NCI-H748 (cell line): Measurements from ENCODE around the gene RRP9.

Experiments
- DNase-seq: peaks from one replicate; lab custom pipeline; 2025; ENCODE audit not compliant: unreplicated experiment; lab: John Stamatoyannopoulos, UW

The RRP9 gene

DNA sequence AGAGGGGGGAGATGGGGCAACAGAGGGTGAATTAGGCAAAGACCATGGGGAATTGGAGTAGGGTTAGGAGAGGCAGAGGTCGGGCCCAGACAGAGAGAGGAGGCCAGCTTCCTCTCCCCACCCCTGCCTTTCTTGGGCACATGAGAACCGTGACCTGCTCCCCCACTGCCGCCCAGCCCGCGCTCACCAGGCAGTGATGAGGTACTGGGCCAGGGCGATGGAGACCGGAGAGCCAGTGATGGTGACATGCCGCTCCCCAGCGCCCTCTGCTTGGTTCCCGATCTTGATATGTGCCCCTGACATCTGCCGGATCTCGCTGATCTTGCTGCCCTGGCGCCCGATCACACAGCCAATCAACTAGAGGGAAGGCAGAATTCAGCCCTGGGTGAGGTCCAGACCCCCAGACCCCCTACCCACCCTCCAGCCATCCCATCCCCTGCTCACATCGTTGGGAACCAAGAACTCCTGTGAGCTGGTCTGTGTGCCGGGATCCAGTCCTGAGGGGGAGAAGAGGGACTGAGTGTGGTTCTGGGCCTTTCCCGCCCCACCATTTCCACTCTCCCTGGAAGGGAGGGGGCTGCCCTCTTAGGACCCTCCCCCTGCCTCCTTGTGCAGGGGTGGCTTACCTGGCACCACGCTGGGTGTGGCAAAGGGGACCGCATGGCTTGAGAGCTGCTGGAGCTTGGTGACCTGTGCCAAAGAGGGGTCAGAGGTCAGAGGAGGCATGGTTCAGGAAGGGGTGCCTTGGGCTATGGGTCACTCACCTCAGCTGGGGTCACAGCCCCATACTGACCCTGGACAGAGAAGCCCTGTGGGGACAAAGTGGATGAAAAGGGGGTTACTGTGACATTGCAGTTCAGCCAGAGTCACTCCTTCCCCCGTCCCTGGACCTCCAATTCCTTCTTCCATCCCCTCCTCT lies 17.2 kb upstream of the RRP9 start:
- no peak for DNase-seq

DNA sequence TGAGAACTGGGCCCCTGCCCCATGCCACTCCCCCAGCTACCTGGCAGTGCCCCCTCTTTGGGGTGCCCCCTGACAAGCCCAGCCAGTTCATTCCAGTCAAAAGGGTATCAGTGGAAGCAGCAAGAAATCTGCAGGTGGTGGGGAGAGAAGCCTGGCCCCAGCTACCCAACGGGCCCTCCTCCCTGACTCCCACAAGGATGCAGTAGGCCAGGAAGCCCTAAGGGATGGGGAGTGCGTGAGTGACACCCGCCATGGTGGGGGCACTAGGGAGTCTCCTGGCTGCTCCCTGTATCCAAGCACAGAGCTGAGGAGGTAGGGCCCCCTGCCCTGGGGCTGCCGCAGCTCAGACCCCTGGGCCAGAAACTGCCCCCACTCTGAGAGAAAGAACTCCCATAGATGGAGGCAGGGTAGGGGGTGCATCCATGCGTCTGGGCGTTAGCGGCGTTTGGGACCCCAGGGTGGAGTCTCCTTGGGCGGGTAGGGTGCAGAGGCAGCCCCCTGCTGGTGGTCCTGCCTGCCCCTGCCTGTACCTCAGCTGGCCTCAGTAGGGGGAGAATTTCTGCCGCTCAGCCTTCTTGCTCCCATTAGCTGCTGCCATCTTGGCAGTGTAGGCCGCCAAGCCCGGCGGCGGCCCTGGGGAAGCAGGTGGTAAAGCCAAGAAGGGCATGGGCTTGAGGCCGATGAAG lies 16.0 kb upstream of the RRP9 start:
- DNase-seq: no peak

DNA sequence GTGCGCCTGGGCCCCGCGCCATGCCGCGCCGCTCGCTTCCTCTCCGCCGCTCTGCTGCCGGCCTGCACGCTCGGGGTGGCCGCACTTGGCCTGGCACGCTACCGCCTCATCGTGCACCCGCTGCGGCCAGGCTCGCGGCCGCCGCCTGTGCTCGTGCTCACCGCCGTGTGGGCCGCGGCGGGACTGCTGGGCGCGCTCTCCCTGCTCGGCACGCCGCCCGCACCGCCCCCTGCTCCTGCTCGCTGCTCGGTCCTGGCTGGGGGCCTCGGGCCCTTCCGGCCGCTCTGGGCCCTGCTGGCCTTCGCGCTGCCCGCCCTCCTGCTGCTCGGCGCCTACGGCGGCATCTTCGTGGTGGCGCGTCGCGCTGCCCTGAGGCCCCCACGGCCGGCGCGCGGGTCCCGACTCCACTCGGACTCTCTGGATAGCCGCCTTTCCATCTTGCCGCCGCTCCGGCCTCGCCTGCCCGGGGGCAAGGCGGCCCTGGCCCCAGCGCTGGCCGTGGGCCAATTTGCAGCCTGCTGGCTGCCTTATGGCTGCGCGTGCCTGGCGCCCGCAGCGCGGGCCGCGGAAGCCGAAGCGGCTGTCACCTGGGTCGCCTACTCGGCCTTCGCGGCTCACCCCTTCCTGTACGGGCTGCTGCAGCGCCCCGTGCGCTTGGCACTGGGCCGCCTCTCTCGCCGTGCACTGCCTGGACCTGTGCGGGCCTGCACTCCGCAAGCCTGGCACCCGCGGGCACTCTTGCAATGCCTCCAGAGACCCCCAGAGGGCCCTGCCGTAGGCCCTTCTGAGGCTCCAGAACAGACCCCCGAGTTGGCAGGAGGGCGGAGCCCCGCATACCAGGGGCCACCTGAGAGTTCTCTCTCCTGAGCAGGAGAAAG lies 14.4 kb upstream of the RRP9 start:
- DNase-seq: peak; percentile 66

DNA sequence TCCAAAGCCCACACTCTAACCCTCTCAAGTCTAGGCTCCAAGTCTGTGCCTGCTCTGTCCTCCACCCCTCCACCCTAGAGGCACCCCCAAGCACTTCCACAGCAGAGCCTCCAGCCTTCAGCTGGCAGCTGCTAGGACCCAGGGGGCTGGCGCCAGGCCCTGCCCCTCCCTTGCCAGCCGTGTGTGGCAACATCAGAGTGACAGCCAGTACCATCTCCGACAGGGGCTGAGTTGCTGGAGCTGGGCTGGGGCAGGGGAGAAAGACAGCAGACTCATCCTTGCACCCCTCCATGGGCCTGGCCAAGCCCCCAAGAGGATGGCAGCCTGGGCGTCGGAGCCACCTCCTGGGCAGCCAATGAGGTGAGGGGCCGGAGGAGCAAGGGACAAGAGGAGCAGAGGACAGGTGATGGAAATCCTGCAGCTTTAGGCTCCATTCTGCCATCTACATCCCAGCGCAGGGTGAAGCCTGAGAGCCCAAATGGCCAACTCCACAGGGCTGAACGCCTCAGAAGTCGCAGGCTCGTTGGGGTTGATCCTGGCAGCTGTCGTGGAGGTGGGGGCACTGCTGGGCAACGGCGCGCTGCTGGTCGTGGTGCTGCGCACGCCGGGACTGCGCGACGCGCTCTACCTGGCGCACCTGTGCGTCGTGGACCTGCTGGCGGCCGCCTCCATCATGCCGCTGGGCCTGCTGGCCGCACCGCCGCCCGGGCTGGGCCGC lies 13.6 kb upstream of the RRP9 start, which contains the start of gene GPR62:
Gene GPR62, plus strand, starts transcription at position 207 of the 718 bp plus-strand sequence. Its CDS starts 272 bp downstream, at position 479.
- peak; percentile 66 for DNase-seq

DNA sequence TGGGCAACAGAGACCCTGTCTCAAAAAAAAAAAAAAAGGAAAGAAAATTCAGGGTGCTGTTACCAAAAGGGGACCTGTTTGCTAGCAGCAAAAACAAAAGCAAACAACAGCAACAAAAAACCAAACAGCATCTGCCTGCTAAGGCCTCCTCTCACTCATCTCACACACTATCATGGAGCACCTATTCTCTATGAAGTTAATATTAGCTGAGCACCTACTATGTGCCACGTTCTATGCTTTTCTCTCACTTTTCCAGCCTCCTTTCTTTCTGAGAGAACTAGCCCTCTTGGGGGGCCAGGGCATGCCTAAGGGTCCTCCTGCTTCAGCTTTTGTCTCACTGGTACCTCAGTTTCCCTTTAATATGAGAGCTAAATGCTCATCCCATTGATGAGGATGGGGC lies 13.0 kb upstream of the RRP9 start:
- no peak for DNase-seq

DNA sequence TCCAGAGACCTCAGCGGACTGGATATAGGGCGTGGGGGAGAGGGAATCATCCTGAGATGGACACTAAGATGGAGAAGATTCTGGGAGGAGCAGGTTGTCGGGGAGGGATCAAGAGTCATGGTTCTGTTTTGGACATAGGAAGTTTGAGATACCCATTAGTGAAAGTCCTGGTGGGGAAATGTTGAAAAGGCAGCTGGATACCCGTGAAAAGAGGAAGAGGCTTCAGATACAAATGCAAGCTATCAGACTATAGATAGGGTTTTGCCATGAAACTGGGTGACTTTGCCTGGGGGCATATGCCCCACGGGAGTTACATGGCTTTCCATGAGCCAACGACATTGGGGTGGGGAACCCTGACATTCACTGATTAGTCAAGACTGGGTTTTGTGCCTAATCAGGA lies 12.4 kb upstream of the RRP9 start:
- DNase-seq: no peak

DNA sequence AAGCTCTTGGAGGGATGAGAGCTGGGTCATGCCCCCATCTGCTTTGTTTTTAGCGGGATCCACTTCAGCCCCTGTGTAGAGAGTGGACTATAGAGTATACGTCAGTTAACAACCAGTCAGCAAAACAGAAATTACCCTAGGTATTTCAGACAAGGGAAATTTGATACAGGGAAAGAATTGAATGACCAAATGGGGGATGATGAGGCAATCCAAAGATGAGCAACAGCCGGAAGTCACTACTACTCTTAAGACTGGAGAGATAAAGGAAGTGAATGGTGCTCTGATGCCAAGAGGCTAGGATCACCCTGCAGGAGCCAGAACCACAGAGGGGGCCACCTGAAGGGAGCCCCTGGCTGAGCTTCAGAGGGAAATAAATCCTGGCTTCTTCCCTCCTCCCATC lies 11.7 kb upstream of the RRP9 start:
- DNase-seq: peak; percentile 42

DNA sequence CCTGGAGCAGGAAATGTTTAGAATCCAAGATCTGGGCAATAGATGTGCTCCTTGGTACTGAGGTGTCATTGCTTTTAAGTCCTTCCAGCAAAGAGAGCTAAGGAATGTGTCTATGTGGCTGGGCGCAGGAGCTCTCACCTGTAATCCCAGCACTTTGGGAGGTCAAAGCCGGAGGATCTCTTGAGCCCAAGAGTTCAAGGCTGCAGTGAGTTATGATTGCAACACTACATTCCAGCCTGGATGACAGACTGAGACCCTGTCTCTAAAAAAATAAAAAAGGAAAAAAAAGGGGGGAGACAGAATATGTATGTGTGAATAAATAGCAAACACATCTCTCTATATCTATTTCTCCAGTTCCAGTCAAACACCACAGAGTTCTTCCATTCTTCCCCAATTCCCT lies 9.2 kb upstream of the RRP9 start:
- no peak for DNase-seq

DNA sequence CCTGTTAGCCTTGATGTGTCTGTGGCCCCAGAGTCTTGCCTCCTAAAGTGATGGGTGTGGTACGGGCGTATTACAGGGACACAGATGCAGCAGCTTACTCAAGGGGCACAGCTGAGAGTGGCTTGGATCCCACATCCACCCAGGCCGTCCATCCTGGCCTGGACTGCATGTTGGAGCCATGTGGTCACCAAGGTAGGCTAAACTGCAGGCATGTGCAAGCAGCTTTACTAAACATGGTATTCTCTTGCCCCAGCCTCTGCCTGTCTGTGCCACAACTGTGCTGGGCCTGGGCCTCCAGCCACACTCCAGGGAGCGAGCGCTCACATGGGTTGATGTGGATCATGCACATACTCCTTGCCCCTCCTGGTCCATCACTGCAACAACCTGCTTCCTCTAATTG lies 7.4 kb upstream of the RRP9 start:
- DNase-seq: no peak

DNA sequence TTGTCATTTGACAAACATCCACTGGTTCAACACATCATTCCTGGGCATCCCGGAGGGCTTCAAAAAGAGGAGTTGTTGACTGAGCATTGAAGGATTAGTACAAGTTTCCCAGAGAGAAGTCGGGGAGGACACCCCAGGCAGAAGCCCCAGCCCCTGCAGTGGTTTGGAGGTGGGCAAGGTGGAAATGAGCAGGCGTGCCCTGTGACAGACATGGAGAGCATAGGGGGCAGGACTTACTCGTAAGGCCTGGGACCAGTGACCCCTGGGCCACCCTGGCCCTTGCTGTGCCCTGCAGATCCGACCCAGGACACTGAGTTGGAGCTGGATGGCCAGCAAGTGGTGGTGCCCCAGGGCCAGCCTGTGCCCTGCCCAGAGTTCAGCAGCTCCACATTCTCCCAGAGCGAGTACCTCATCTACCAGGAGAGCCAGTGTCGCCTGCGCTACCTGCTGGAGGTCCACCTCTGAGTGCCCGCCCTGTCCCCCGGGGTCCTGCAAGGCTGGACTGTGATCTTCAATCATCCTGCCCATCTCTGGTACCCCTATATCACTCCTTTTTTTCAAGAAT lies 6.4 kb upstream of the RRP9 start:
- no peak for DNase-seq

DNA sequence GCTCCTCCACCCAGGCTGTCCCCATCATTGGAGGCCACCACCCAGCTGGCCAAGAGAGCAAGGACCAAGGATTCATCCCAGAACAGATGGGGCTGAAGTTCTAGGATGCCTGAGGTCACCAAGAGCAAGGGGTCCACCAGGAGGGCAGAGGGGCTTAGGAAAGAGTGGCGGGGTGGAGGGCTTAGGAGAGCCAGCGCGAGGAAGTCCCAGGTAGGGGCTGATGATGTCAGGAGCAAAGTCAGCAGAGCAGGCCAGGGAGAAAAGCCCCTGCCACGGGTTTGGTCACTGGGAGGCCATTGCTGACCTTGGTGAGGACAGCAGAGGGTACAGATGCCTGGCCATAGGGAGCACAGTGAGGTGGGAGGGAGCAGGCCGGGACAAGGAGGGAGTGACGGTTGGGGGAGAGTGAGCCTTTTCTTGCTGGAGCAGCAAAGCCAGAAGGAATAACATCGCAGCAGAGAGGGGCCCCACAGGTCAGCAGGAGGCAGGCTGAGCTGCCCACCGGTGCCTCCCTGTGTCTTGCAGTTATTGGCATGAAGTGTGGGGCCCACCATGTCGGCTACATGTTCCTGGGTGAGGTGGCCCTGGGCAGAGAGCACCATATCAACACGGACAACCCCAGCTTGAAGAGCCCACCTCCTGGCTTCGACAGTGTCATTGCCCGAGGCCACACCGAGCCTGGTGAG lies 5.7 kb upstream of the RRP9 start:
- no peak for DNase-seq

DNA sequence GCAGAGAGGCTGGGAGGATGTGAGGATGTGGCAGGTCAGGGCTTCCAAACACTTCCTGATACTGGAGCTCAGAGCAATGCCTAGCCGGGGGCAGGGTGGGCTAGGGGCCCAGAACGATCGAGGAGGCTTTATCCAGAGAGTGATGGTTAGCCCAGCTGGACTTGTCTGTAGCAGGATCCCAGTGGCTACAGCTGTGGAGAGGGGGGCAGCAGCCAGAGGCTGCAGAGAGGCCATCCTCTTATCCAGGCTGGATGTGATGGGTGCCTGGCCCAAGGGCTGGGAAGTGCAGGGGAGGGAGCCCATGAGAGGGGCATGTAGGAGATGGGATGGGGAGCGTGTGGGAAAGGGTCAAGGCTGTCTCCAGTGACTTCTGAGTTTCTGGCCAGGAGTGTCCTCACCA lies 5.1 kb upstream of the RRP9 start:
- DNase-seq: no peak

DNA sequence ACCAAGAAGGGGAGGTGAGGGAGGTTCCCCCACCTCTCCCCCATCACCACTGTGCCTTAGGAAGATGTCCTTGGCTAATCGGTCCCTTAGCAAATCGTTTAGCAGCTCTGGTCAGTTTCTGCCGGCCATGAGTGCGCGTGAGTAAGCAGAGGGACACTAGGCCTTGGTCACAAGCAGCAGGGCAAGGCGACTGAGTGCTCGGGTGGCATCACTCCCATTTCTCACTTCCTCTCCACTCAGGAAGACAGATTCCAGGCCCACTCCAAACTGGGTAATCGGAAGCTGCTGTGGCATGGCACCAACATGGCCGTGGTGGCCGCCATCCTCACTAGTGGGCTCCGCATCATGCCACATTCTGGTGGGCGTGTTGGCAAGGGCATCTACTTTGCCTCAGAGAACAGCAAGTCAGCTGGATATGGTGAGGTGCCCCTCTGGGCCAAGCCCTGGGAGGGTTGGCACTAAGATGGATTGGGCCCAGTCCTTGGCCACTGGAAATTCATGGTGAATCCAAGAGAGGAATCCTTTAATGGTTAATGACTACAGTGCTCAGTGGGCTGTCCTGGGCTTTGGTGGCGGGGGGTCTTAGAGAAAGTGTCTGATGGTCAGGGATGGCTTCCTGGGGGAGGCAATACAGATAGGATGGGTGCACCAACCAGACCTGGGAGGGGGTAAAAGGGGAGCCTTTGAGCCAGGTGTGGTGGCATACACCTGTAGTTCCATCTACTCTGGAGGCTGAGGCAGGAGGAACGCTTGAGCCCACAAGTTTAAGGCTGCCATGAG lies 4.4 kb upstream of the RRP9 start:
- DNase-seq: no peak

DNA sequence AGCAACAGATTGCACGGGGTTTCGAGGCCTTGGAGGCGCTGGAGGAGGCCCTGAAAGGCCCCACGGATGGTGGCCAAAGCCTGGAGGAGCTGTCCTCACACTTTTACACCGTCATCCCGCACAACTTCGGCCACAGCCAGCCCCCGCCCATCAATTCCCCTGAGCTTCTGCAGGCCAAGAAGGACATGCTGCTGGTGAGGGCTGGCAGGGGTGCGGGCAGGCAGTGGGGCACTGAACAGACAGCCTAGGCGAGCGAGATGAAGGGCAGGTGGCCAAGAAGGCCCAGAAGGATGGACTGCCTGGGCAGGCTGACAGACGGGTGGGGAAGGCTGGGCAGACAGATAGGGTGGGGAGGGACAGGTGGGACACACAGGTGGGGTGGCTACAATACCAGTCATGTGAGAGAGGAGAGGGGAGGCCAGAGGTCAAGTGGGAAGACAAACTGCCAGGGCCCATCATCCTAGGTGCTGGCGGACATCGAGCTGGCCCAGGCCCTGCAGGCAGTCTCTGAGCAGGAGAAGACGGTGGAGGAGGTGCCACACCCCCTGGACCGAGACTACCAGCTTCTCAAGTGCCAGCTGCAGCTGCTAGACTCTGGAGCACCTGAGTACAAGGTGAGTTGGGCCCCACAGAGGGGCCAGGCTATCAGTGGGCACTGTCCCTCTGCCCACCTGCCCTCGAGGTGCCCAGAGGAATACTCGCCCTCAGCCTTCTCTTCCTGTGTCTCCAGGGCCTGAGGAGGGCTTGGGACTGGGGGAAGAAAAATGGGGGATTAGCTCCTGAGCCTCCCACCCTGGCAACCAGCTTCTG lies 3.5 kb upstream of the RRP9 start:
- DNase-seq: no peak

DNA sequence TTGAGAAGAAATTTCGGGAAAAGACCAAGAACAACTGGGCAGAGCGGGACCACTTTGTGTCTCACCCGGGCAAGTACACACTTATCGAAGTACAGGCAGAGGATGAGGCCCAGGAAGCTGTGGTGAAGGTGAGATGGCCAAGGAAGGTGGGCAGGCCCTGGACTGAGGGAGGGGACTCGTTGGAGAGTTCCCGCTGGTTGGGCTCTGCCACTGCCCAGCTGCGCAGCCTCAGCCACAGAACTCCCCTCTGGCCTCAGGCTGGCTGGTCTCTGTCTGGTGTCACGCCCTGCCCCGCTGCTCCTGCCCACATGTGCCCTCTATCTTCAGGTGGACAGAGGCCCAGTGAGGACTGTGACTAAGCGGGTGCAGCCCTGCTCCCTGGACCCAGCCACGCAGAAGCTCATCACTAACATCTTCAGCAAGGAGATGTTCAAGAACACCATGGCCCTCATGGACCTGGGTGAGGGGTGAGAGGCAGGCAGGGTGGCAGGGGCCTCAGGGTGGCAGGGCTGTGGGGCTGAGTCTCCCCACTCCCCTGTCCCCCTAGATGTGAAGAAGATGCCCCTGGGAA lies 2.8 kb upstream of the RRP9 start:
- no peak for DNase-seq

DNA sequence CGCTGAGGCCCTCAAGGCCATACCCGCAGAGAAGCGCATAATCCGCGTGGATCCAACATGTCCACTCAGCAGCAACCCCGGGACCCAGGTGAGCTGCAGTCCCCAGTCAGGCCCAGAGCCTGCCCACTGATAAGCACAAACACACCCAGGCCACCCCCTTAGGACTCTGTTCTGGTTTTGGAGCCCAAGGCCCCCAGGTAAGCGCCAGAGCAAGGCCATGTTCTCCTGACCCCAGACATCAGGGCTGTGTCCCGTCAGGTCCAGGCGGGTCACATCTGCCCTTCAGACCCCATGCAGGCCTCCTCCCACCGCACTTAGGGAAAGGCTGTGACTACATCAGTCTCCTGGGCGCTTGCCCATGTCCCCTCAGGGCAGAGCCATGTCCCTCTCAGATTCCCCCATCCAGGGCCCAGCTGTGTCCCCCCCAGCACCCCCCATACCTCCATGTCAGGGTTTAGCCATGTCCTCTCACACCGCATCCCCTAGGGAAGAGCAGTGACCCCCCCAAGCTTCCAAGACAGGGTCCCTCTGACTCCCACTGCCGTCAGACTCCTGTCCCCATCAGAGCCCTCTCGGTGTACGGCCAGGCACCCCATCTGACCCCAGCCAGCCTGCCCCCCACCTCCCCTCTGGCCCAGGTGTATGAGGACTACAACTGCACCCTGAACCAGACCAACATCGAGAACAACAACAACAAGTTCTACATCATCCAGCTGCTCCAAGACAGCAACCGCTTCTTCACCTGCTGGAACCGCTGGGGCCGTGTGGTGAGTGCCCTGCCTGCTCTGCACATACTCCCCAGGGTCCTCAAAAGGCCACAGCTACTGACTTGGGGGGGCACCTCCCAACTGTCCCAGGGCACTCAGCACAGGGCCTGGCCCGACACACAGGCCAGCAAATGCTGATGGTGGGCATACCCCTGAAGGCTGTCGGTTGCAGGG lies 2.0 kb upstream of the RRP9 start:
- no peak for DNase-seq
